CD4-positive, alpha-beta T cell treated with Interferon gamma for 1 hour (primary cell): Measurements from ENCODE around the gene HOXC11.

ENCODE experiments used
- DNase-seq: peaks from one replicate; pipeline ENCODE4 v3.0.0-alpha.2; 2020

HOXC11 gene

DNA sequence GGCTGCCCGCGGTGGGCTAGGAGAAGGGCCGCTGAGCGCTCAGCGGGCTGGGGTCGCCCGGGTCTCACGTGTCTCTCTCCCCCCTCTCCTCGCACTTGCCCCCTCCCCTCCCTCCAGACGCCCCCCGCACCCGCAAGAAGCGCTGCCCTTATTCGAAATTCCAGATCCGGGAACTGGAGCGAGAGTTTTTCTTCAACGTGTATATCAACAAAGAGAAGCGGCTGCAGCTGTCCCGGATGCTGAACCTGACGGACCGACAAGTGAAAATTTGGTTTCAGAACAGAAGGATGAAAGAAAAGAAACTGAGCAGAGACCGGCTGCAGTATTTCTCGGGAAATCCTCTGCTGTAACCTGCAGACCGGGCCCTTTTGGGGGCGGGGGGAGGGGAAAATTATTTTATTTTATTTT is 2.1 kb downstream of the HOXC11 start:
- no peak for DNase-seq

GRCh38 chr12:53975479-53976152 is 2.7 kb downstream of the HOXC11 start:
- no peak for DNase-seq

- no peak for DNase-seq
These were observed 3.4 kb downstream of the HOXC11 start for GRCh38 chr12:53976172-53976822.

DNA sequence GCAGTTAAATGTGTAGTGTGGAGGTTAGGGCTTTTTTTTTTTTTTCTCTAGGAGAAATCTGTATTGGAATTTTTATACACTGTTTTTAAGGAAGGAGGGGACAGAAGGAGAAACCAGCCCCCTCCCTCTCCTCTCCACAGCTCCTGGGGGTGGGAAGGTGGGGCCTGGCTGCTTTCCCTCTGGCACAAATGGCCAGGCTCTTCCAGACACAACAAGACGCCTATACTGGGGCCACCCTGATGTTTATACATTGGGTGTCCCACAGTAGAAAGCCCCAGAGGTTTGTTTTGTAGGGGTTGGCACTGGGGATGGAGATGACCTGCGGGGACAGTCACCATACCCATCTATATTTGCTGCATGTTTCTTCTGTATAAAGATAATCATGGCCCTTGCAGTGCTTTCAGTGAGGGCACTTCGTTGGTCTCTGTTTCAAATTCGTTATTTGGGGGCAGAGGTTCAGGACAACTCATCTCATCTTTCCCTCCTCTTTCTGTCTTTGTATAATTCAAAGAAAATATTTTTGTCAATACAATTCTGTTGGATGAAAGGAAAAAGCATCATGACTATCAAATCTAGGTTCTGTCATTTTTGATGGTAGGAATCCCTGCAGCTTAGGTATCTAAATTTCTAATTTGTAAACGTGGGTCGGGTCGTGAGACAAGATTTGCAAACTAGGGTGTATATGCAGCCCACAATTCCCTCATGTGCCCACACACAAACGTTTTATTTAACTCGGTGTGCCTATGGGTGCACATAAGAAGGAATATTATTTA is 4.1 kb downstream of the HOXC11 start:
- no peak for DNase-seq

GRCh38 chr12:53977596-53978445 is 4.9 kb downstream of the HOXC11 start:
- DNase-seq, result no peak

- no peak for DNase-seq
These were observed 5.8 kb downstream of the HOXC11 start for GRCh38 chr12:53978477-53979356.

GRCh38 chr12:53980104-53980801 is 7.3 kb downstream of the HOXC11 start:
- DNase-seq, result no peak

- DNase-seq, result no peak
These were observed 8.0 kb downstream of the HOXC11 start for GRCh38 chr12:53980802-53981496.

- DNase-seq, result no peak
These were observed 9.0 kb downstream of the HOXC11 start for GRCh38 chr12:53981634-53982565.

DNA sequence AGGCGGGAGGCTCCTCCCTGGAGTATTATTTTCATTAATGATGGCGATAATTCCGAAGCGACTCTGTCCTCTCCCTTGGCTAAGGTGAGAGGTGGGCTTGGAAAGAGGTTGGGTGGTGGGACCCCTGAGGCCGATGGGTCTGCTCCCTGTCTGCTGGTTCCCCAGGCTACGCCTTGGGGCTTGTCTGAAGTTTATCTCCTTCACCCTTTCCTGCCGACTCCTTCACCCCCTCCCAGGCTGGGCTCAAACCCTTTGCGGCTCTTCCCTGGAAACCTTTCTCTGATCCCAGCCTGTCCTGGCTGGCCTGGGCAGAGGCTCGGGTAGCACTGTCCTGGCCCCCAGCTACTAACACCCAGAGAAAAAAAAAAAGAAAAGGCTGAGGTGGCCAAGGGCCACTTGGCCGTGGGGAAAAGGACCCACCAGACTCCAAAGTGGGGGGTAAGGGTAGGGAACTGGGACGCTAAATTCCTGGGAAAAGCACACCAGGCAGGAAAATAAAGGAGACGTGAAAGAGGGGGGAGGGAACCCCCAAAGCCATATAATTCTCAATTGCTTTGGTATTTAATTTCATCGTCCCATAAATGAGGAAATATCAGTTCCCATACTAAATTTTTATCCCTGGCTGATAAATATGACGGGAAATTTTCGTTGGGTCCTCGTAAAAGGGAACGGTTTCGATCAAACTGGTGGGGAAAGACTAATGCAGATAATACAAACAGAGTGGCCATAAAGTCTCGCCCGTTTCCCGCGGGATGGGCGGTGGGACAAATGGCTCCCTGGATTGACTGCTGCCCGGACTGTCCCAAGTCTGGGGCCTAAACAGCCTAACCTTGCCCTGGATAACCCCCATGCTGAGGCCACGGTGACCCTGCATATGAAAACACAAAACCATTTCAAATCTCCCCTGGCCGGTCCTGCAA is 10.0 kb downstream of the HOXC11 start:
- no peak for DNase-seq

GRCh38 chr12:53983568-53983949 is 10.6 kb downstream of the HOXC11 start:
- no peak for DNase-seq

DNA sequence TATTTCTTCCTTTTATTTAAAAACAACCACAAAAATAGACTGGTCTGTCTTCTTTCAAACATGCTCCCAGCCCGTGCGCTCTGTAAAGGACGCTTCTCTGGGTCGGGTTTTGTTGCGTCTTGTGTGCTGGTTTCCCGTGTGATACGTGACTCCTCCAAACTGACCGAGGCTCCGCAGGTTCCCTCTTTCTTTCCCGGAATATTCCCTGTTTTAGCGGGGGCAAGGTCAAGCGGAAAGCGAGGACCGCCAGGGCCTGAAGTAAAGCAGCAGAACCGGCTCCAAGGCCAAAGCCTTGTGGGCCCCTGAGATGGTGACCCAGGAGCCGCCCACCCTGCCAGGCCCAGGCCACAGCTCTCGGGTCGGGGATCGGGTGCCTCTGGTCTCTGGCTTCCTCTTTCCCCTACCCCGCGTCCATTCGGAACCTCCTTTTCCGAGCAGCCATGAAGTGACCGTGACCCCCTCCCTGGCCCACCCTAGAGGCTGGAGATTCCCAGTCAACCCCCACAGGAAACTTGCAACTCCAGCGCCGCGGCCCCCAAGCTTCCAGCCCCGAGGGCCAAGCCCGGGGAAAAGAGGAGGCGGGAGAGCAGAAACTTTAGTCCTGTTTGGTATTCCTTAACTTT is 11.1 kb downstream of the HOXC11 start:
- DNase-seq, result no peak

GRCh38 chr12:53984901-53985691 is 12.2 kb downstream of the HOXC11 start, which contains the start of gene HOXC10:
TSS of gene HOXC10 (plus strand) at chr12:53985146. CDS start at chr12:53985260, 114 bp downstream.
- peak; percentile 79 for DNase-seq

GRCh38 chr12:53985692-53985993 is 12.7 kb downstream of the HOXC11 start:
- no peak for DNase-seq

DNA sequence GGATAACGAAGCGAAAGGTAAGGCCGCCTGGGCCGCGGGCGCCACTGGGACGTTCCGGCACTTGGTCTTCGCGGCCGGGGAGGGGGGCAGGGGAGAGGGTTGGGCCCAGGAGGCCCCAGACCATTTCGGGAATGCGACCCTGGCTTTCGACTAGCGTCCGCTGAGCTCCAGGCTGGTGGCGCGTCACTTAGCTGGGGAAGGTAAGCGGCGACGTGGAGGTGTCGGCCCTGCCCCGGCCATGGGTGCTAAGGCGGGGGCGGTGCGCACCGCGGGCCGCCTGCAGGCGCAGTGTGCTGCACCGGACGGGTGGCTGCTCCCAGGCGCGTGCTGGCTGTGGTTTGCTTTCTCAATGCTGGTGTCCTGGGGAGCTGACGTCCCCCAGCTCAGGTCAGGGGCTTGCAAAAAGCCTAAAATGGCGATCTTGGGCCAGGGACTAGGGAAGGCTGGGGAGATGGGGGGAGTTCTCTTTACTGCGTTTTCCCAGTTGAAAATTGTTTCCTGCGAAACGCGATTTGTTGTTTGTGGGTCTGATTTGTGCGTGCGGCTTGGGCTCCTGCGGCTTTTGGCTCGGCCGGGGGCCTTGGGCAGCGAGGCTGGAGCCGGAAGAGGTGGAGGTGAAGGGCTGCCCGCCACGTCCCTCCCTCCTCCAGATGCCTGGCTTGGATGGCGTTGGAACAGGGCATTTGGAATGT is 13.2 kb downstream of the HOXC11 start:
- DNase-seq, result no peak

GRCh38 chr12:53986686-53987483 is 14.0 kb downstream of the HOXC11 start:
- no peak for DNase-seq
